NCI-H82 treated with DMSO at 0.1 percent for 48 hours (cell line): Measurements from ENCODE around the gene HPCAL1.
"Not testable (repeated sequence)": the region's sequence is repeated elsewhere in the genome, so short reads cannot be mapped to it uniquely, and the experiment has no call there.

Experiments
- DNase-seq: peaks from one replicate; lab custom pipeline; 2025; ENCODE audit not compliant: unreplicated experiment; lab: John Stamatoyannopoulos, UW

The HPCAL1 gene

DNA sequence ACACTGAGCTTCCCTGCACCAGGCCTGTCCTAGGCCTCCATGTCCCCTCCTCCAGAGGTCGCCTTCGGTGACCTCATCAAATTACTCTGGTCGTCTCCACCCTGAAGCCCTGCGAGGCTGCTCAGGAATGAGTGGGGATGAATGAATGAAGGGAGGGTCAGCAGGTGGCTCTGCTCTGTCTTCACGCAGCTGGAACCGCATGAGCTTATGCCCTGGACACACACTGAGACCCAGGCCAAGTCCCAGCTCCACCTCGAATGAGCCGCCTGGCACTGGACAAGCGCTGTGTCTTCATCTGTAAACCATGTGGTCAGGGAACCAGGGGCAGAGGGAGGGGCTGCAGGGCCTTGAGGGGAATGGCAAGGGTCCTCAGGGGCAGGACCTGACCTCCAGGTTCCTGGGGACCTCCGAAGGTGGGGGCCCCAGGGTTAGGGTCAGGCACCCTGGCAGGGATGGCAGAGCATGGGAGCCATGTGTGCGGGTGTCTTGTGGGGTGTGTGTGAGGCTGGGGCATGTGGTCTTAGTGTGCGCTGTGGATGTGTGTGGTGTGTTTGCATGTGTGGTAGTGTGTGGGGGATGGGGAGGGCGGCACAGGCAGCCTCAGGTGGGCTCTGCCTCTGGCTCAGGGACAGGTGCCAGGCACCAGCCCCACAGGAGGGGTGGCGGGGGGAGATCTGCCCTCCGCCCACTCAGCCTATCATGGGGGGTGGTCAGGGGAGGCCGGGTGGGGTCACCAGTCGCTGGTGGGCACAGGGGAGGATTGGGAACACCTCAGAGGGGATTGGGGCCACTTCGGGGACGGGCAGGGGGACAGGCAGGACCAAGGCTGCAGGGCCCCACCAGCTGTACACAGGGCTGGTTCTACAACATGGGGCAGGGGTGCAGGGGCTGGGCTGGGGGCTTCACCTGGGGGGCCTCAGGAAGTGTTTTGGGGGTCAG is 131.5 kb downstream of the HPCAL1 start:
- DNase-seq: no peak

DNA sequence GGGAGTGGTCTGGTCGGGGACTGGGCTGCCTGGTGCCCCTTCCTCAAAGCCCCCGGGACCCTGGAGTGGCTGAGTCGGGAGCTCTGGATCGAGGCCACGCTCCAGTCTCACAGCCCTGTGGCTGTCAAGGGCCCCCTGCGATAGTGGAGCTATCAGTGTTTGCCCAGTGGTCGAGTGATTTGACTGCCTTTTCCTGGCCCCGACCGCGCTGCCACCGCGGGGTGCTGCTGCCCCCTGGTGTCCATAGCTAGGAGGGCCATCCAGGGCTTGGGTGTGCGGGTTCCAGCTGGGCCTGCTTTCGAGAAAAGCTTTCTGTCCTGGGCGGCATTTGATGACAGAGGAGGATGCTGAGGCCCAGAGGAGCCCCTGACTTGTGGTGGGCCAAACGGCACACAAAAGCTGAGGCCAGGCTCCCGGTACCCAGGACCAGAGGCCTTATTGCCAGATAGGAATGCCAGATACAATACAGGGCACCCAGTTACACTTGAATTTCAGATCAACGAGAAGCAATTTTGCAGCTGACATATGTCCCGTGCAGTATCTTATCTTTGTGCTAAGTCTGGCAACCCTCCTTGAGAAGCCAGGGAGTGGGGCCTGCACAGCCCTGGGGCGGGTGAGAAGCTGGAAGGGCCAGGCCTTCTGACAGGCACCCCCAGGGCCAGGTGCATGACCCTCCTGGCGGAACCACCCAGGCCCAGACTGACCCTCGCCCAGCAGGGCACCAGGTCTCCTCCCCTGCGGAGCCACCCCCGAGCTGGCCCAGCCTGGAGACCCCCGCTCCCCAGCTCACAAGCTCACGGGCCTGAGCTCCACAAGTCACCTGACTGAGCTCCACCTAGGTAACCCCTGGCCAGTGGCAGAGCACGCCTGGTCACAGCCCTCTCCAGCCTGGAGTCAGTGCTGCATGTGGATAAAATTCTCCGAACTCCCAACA is 132.4 kb downstream of the HPCAL1 start:
- peak; percentile 46 for DNase-seq

DNA sequence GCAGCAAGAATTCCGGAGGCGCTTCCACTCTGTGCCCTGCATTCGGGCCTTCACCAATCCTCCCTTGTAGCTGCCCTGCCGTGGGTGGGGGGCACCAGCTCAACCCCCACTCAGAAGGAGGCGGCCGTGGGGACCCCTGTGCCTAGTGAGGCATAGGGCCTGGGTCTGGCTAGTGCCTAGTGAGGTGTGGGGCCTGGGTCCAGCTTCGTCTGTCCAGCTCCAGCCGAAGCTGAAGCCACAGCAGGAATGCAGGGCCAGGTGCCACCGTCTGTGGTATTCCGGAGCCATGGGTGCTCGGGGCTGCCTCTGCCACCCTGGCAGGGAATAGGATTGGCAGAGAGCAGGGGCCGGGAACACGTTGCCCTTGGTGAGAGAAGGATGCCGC is 133.1 kb downstream of the HPCAL1 start:
- DNase-seq: no peak

DNA sequence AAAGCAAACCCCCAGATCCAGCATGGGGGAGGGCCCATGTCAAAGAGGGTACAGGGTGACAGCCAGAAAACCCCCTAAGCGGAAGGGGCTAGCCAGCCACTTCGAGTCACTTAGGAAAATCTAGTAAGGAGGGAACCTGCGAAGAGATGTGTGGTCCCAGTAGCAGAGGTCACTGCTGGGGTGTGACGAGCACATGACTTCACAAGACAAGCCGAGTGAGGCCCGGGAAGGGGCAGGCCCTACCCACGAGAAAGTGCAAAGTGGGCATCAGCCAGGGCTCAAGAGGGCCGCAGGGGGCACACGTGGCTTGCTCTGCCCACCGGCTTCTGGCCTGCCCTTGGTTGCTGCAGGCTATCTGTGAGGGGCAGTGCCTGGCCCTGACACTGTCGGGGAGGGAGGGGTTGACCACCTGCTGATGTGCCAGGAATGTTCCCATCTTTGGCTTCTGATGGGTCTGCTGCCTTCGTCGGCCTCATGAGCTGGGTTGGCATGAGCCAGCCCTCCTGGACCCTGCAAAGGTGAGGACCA is 133.9 kb downstream of the HPCAL1 start:
- DNase-seq: no peak

DNA sequence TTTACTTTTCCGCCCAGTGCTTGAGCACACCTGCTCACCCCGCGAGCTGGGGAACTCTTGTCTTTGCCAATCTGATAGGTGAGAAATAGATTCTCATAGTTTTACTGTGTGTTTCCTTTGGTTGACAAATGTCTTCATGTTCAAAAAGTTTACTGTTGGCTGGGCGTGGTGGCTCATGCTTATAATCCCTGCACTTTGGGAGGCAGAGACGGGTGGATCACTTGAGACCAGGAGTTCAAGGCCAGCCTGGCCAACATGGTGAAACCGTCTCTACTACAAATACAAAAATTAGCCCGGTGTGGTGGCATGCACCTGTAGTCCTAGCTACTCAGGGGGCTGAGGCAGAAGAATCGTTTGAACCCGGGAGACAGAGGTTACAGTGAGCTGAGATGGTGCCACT is 135.1 kb downstream of the HPCAL1 start:
- DNase-seq: no peak

DNA sequence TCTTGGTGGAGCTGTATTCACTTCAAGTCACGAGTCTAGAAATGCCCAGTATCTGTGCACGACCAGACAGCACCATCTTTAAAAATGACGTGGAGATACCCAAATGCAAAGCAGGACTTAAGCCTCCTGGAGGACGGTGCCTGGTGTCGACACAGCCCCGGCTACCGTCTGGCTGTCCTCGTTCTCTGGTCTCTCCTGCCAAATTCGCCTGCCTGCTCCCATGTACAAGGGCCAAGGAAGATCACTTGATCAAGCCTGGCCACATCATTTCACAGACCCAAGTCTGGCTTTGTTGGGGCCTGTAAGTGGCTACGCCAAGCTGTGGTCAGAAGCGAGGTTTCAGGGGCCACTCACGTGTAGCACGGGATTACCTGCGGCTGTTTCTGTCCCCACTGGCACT is 136.0 kb downstream of the HPCAL1 start:
- DNase-seq: no peak

DNA sequence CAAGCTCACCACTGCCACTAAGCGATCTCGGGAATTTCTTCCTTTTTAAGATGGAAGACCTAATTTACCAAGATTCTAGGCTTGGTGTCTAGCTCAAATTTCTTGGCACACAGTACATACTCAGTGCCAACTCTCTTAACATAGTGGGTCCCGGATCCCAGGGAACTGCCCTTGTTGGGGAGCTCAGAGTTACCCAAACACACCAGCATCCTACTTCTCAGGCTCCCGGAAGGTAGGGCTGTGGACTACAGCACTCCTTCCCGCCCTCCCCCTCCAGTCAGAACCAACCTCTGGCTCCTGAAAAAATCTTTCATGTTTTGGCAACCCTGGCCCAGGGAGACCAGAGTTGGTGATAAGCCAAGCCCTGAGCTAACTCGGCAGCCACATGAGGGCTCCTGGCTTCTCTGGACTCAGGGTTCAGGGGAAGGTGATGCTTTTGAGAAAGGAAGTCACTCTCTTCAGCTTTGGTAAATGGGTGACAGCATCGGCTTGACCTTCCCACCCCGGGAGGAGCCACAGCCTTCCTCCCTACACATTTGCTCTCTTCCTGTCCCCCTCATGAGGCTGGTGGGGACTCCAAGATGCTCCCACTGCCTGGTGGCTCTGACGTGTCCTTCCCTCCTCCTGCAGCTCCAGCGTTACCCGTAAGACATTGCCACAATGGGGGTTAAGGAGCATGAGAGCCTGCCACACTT is 136.6 kb downstream of the HPCAL1 start:
- no peak for DNase-seq

DNA sequence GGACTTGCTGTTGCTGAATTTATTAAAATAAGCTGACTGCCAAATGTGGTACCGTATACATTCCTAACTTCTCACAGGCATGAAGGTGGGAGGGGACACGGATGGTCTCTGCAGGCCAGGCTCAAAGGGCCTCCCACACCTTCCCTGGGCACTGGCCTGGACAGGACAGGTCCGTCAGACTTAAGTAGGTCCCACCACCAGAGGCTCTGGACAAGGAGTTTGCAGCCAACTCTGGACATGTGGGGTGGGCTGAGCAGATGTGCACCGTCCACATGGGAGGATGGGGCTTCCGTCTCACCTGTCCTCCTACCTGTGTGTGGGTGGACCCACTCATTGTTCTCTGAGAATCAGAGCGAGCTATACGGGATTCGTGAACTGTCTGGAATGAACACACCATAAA is 137.3 kb downstream of the HPCAL1 start:
- no peak for DNase-seq

DNA sequence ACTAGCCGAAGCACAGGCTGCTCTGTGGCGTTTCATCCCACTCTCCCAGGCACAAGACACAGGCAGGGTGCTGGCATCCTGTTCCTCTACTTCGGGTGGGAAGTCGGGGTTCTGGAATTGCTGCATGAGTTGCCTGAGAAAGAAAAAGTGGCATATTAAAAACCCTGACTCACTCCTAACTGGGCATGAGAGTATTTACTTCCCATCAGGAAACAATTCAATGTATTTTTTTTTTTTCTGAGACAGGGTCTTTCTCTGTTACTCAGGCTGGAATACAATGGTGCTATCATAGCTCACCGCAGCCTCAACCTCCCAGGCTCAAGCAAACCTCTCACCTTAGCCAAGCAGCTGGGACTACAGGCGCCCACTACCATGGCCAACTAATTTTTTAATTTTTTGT is 138.0 kb downstream of the HPCAL1 start:
- DNase-seq: no peak

DNA sequence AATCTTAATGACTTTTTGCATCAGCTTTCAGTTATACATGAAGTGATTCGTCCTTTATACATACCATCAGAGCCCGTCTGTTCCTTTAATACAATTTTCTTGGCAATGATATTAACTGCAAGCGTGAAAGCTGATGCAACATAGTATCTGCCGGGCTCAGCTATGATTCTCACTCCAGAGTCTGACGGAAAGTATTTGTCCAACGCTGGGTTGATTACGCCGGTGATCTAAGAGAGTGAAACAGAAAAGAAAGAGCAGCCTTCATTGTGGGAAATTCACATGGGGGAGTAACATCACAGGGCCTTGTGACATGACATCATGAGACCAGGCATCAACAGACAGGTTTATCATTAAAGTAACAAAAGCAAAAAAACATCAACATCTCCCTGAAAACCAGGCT is 139.2 kb downstream of the HPCAL1 start:
- no peak for DNase-seq

DNA sequence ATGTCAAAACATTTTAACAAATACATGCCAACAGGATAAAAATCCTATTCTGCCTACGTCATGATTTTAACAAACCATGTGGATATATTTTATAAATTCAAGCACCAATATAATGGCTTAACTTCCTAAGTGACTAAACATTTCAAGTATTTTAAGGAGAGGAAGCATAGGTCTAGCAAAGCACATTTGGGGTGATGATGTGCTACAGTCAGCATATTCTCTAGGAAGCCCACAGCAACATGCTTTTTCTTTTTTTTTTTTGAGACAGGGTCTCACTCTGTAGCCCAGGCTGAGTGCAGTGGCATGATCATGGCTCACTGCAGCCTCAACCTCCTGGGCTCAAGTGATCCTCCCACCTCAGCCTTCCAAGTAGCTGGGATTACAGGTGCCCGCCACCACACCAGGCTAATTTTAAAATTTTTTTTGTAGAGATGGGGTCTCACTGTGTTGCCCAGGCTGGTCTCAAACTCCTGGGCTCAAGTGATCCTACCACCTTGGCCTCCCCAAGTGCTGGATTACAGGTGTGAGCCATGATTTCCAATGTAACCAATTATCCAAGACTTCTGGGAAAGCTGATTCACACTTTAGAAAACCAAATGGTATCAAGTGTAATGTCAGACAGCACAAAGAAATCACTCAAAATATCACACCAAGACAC is 139.9 kb downstream of the HPCAL1 start:
- DNase-seq: not testable (repeated sequence)

DNA sequence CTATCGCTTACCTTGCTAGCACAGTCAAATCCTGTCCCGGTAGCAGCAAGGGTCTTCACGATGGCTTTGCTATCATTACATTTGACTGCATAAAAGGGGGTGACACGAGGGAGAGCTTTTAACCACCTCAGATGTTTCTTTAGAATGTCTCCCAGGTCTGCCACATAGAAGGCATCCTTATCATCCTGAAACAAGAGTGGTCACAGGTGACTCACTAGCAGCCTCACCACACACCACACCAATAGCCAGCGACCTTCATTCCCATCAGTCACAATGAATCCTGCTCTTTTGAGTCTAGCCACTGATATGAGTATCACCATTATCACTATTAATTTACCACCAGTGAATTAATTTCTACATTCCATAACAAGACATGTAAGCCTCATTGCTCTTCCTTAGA is 141.8 kb downstream of the HPCAL1 start:
- DNase-seq: no peak

DNA sequence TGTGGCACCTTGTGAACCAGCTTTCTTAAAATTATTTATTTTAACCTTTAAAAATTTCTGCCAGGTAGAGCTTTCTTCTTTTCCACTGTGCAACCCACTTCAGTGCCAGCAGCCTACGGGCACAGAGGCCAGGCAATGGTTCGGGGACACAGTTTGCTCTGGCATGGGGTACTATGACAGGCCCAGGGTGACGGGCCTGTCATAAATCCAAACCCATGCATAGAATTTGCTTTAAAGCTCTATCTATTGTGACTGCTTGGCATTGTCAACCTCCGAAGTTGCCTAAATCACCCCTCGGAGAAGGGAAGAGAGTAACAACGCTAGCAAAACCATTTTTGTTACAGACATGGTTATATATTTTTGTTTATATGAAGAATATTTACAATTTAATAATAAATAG is 143.9 kb downstream of the HPCAL1 start:
- no peak for DNase-seq

DNA sequence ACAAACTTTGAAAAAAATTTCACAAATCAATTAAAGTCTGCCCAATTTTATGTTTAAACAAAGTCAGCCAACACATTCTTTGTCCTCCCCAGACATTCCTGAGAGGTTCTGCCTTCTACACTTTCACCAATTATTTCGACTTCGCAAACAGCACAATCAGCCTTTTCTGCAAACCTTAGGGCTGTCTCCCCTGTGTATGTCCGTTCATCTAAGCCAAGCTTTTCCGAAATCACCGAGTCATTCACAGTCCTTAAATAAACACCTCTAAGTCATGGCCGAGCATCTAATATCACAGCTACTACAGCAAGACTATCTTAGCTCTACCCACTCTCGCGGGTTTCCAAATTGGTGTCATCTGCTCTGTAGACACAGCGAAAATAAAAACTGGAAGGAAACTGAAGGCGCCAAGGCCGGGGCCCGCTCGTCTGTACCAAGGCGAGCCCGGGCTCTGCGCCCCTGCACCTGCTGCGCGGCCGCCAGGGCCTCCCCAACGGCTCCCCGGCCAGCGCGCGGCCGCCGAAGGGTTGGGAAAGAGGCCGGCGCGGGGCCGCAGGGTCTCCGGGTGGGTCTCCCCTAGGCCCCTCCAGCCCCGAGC is 144.7 kb downstream of the HPCAL1 start:
- no peak for DNase-seq

DNA sequence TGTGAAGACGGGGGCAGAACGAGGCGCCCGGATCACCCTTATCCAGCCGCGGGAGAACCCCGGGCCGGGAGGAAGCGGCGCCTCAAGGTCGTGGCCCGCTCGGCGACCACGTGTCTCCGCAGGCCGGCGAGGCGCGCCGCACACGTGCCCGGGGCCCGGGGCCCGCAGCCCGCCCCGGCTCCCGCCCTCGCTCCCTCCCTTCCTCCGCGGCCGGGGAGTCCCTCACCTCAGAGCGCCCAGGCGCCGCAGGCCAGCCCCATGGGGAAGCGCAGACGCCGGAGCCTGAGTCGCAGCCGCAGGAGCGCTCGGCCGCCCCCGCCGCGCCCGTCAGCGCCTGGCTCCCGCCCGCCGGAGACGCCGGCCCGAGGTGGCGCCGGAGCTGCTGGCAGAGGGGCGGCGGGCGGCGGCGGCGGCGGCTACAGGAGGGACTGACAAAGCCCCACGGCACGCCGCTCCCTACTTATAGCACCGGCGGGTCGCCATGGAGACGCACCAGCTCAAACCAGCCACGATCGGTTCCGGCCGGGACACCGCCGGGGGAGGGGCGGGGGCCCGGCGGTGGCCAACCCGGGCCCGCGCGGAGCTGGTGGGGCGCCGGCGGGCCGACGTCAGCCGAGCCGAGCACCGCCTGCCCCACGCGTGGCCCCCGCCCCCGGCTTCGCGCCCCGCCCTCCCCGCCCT is 145.3 kb downstream of the HPCAL1 start, which contains the start of gene ODC1:
ODC1 (minus strand) TSS at position 433 of the 681 bp plus-strand sequence. CDS start 3,295 bp downstream, outside the sequence.
- peak; percentile 81 for DNase-seq

DNA sequence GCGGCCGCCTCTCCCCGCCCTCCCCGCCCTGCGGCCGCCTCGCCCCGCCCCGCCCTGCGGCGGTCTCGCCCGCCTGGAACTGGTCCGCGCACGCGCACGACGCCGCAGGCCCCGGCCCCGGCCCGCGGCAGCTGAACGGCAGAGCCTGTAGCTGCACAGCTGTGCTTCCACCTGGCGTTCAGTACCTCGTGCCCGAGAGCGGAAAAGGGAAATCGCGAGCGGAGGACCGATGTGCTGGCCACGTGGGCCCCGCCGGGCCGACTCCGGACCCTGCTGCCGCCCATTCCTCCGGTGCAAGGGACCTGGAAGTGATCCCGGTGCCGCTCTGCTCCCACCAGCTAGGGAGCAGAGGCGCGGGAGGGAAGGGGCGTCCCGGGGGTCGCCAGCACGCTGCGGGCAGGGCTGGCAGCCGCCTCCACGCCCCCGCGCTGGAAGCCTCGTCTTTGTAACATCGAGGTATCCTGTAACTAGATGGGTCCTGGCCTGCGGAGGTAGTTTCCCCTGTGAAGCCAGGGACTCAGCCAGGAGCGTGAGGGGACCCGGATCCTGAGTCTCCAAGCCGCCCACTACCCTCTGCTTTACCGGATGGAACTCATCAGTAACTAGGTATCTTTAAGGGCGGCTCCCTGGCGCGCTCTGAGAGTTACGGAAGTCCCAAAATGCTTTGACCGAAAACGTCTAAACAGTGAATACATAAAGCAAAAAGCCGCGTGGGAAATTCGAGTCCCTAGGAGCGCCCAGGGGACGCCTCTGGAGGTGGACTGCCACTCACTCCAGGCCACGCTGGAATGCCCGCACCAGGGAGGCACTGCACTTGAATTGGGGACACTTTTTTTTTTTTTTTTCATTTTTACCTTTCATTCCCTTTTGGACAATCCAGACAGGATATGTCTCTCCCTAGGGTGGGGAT is 146.1 kb downstream of the HPCAL1 start:
- DNase-seq: peak; percentile 85

DNA sequence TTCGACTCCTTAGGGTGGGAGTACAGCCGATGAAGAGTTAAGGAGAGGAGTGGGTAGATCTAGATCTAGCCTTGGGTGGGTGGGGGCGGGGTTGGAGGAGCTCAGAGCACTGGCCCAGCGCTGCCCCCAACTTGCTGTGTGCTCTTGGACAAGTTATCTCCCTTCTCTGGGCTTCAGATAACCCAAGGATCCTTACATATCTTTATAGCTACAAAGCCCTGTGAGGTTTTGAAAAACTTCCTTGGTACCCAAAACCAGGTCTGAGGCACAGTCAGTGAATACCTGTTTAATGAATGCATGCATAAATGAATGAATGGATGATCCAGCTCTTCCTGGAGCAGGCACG is 146.8 kb downstream of the HPCAL1 start:
- no peak for DNase-seq
